ENCODE results near the gene ITGAD.
"Not testable (repeated sequence)": the region's sequence is repeated elsewhere in the genome, so short reads cannot be mapped to it uniquely, and the experiment has no call there.

ITGAD gene

GRCh38 chr16:31429796-31430195, 36.7 kb downstream of the ITGAD start:
- DNase-seq (ENCODE audit: low read depth, low spot score): no peak

GRCh38 chr16:31430380-31431052, 37.4 kb downstream of the ITGAD start:
- DNase-seq (ENCODE audit: low read depth, low spot score): no peak

DNA sequence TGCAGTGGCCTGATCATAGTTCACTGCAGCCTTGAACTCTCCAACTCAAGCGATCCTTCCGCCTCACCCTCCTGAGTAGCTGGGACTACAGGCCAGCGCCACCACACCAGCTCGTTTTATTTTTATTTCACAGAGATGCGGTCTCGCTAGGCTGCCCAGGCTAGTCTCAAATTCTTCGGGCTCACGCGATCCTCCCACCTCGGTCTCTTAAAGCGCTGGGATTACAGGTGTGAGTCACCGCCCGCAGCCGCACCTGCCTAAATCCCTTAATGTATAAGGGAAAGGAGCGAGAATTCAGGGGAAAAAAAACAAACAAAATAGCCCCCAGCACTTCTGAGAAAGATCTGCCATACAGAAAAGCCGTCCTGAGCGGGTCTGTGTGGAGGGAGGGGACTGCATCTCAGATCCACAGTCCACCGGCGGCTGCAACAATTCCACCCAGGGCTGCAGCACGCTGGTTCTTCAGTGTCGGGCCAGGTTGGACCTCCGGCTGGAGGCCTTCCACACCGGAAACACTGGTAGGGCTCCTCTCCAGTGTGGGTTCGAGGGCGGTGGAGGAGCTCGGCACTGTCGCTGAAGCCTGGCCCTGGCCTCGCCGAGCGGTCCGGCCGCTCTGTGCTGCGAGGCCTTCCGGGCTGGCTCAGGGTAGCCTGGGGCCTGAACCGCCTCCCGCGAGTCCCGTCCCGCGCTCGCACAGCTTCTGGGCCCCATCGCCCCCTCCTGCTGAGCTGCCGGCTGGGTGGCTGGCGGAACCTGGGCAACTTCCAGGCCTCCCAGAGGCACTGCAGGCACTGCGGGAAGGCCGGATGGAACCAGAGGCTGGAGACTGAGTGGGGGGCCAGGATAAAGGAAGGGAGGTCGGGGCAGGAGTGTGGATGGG, 42.4 kb downstream of the ITGAD start:
- DNase-seq (ENCODE audit: low read depth, low spot score): no peak

DNA sequence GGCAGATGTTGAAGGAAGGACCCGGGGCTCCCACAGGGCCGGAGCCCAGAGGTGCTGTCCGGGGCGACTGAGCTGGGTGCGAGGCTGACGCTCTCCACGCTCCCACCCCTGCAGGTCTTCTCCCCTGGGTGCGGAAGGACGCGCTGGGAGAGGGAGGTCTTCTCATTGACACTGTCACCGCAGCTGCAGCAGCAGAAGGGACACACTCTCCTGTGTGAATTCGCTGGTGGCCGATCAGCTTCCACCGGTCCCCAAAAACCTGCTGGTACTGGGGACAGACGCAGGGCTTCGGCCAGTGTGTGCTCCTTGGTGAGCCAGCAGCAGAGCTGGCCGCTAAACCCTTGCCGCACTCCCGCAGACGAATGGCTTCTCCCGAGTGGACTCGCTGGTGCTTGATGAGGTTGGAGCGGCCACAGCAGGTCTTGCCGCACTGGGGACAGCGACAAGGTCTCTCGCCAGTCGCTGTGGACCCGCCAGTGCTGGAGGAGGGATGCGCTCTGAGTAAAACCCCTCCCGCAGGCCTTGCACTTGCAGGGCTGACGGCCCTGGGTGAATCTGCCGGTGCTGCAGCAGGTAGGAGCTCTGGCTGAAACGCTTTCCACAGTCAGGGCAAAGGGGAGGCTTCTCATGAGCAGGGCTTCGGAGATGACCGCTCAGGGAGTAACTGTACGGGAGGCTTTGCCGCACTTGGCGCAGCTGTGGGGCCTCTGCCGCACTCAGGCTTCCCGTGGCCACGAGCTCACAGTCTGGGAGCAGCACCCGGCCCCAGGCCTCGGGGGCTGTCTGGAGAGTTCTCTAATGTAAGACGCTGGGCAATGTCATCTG, 43.3 kb downstream of the ITGAD start:
- DNase-seq (ENCODE audit: low read depth, low spot score): no peak

- DNase-seq (ENCODE audit: low read depth, low spot score): no peak
These were observed 45.3 kb downstream of the ITGAD start for GRCh38 chr16:31438414-31438813.

- DNase-seq (ENCODE audit: low read depth, low spot score): not testable (repeated sequence)
These were observed 45.9 kb downstream of the ITGAD start for GRCh38 chr16:31439023-31439422.

DNA sequence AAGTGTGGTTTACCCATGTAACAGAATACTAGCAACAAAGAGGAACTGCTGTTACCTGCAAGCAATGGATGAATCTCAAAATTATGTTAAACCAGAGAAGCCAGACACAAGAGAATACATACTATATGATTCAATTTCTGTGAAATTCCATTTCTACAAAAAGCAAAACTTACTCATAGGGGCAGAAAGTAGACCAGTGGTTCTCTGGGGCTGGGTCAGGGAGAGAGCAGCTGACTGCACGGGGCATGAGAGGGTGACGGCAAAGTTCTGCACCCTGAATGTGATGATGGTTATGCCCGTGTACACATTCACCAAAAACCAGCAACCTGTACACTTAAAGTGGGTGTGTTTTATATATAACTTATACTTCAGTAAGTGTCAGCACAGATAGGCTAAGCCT, 46.4 kb downstream of the ITGAD start:
- no peak for DNase-seq (ENCODE audit: low read depth, low spot score)

- DNase-seq (ENCODE audit: low read depth, low spot score): no peak
These were observed 47.5 kb downstream of the ITGAD start for GRCh38 chr16:31440516-31441184.

DNA sequence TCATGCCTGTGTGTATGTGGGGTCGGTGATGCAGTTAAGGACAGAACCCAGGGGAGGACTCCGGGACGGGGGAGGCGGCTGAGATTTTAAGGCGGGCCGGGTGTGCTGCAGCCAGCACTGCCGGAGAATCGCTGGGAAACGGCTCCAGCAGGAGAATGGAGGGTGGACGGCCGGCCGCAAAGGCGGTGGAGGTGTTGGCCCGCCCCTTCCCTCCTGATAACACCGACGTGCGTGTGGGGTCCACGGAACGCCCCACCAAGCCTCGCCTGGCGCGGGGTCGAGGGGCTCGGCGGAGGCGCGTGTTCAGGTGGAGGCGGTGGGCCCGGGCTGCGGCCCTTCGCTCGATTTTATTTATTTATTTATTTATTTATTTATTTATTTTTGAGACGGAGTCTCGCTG, 48.8 kb downstream of the ITGAD start:
- DNase-seq (ENCODE audit: low read depth, low spot score): no peak

- not testable (repeated sequence) for DNase-seq (ENCODE audit: low read depth, low spot score)
These were observed 52.8 kb downstream of the ITGAD start for GRCh38 chr16:31445931-31446330.

DNA sequence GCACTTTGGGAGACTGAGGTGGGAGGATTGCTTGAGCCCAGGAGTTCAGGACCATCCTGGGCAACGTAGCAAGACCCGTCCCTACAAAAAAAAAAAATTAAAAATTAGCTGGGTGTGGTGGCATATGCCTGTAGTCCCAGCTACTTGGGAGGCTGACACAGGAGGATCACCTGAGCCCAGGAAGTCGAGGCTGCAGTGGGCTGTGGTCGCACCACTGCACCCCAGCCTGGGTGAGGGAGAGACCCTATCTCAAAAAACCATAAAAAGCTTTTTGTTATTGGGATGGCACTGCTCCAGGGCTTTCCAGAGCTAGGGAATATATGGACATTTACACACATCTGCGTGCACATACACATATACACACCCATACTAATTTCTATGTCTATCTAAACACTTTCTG, 58.1 kb downstream of the ITGAD start:
- DNase-seq (ENCODE audit: low read depth, low spot score): no peak

GRCh38 chr16:31451681-31452351, 58.7 kb downstream of the ITGAD start:
- DNase-seq (ENCODE audit: low read depth, low spot score): no peak

DNA sequence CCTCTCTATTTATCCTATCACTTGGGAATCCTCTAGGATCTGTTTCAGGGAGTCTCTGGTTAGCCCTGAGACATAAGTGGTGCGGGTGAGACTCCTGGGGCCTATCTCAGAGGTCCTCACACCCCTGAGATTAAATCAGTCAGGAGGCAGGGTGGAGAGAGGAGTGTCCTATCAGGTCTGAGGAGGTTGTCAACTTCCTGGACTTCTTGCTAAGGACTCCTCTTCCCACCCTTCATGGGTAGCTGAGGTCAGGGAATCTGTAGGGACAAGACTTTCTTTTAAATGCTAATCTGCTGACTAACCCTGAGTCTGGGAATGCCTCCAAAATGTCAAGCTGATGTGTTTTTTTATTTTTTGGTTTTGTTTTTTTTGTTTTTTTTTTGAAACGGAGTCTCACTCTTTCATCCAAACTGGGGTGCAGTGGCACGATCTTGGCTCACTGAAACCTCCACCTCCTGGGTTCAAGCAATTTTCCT, 59.5 kb downstream of the ITGAD start:
- DNase-seq (ENCODE audit: low read depth, low spot score): no peak

GRCh38 chr16:31453255-31454204, 60.4 kb downstream of the ITGAD start:
- DNase-seq (ENCODE audit: low read depth, low spot score): no peak

- DNase-seq (ENCODE audit: low read depth, low spot score): no peak
These were observed 62.6 kb downstream of the ITGAD start for GRCh38 chr16:31455601-31456314.

GRCh38 chr16:31456988-31457360, 63.8 kb downstream of the ITGAD start:
- no peak for DNase-seq (ENCODE audit: low read depth, low spot score)

GRCh38 chr16:31458073-31458843, 65.1 kb downstream of the ITGAD start:
- DNase-seq (ENCODE audit: low read depth, low spot score): no peak
